HG02885 (cell line): ENCODE data around the gene SESN1.
"Not testable (repeated sequence)": the region's sequence is repeated elsewhere in the genome, so short reads cannot be mapped to it uniquely, and the experiment has no call there.

Experiments used
- ATAC-seq: cut with Tn5 transposase; IDR thresholded peaks from one replicate; pipeline ENCODE4 v1.9.1; 2021; ENCODE audit warnings: mild to moderate bottlenecking; ENCODE audit not compliant: unreplicated experiment, poor library complexity

SESN1 gene

DNA sequence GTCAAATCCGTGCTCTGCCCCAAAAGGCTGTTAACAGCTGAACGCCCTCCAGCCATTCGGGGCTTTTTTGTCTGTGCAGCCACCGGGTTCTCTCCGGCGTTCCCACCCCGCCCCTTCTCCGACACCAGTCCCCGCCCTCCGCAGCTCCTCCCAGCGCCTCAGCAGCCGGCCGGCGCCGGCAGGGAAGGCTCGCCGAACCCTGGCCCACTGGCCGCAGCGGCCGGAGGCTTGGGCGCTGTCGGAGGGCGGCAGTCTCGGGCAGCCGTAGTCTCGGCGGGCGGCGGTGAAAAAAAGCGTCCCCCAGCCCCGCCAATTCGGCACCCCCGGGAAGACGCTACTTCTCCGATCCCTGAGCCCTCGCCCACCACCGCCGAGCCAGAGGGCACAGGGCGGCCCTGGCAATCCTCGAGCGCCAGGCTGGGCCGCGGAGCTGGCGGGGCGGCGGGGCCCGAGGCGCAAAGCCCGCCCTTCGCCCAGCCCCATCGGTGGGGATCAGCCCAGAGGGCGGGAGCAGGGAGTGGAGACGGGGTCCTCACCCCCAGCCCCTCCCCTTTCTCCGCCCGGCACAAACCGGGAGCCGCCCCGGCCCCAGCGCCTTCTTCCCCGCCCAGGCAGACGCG, at the start of gene SESN1:
SESN1 (minus strand) TSS at position 431 of the 620 bp plus-strand sequence. CDS start 773 bp downstream, outside the sequence.
- ATAC-seq = peak; percentile 73

DNA sequence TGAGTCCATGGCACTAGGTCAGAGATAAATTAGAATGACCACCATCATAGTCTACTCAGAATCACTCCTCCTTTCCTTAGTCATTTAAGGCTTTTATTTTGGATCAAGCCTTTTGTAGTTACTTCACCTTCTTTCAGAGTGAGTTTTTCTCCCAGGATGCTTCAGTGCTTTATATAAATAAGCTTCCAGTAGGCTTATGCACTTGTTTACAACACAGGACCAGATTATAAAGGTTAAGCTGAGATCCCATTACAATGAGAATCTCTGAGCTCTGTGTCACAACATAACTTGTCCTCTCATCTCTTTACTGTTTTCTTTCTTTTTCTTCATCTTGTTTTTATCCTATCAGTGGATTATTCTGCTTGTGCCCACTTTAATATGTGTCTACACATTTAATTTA, 48.5 kb upstream of the SESN1 start:
- ATAC-seq = no peak

DNA sequence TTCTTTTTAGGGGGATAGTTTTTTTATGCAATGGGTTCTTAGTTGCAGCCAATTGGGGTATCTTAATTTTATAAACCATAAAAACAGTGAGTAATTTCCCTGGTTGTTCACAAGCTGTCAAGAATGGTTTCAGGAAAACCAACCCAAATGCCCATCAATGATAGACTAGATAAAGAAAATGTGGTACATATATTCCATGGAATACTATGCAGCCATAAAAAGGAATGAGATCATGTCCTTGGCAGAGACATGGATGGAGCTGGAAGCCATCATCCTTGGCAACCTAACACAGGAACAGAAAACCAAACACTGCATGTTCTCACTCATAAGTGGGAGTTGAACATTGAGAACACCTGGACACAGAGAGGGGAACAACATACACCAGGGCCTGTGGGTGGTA, 47.4 kb upstream of the SESN1 start:
- ATAC-seq = not testable (repeated sequence)

GRCh38 chr6:109139109-109139508, 44.5 kb upstream of the SESN1 start:
- ATAC-seq = no peak

DNA sequence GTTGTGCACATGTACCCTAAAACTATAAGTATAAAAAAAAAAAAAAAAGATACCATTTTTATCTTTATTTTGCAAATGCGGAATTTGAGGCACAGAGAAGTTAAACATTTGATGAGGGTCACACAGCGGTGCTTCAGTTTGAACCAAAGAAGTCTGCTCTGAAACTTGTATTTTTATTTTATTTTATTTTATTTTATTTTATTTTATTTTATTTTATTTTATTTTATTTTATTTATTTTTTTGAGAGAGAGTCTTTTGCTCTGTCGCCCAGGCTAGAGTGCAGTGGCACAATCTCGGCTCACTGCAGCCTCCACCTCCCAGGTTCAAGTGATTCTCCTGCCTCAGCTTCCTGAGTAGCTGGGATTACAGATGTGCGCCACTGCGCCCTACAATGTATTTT, 41.9 kb upstream of the SESN1 start:
- not testable (repeated sequence) for ATAC-seq

DNA sequence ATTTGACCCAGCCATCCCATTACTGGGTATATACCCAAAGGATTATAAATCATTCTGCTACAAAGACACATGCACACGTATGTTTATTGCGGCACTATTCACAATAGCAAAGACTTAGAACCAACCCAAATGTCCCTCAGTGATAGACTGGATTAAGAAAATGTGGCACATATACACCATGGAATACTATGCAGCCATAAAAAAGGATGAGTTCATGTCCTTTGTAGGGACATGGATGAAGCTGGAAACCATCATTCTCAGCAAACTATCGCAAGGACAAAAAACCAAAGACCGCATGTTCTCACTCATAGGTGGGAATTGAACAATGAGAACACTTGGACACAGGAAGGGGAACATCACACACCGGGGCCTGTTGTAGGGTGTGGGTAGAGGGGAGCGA, 41.4 kb upstream of the SESN1 start:
- ATAC-seq = not testable (repeated sequence)

DNA sequence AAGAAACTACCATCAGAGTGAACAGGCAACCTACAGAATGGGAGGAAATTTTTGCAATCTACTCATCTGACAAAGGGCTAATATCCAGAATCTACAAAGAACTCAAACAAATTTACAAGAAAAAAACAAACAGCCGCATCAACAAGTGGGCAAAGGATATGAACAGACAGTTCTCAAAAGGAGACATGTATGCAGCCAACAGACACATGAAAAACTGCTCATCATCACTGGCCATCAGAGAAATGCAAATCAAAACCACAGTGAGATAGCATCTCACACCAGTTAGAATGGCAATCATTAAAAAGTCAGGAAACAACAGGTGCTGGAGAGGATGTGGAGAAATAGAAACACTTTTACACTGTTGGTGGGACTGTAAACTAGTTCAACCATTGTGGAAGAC, 41.0 kb upstream of the SESN1 start:
- ATAC-seq = not testable (repeated sequence)

DNA sequence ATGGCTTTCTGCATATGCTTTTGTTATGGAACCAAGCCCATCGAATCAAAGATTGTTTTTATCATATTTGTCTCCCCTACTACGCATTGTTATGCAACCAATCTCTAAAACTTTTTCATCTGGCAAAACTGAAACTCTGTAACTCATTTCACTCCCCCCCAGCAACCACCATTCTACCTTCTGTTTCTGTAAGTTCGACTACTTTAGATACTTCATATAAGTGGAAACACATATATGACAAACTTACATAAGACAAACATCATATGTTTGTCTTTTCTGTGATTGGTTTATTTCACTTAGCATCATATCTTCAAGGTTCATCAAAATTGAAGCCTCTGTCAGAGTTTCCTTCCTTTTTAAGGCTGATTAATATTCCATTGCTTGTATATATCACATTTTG, 35.4 kb upstream of the SESN1 start:
- ATAC-seq = no peak

- ATAC-seq = no peak
Observed at GRCh38 chr6:109125504-109125903, 30.9 kb upstream of the SESN1 start.

DNA sequence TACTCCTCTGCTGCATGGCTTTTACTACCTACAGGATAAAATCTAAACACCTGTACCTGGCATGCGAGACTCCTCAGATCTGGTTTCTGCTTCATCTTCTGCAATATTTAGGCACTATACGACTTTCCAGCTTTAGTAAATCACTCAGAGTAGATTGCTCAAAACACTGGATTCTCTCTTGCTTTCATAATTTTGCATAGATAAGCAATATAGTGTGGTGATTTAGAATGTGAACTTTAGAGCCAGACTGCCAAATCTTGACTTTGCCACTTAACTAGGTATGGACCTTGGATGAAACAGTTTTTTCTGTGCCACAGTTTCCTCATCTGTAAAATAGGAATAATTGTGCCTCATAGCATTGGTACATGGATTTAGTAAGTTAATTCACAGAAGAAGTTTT, 29.6 kb upstream of the SESN1 start:
- no peak for ATAC-seq

DNA sequence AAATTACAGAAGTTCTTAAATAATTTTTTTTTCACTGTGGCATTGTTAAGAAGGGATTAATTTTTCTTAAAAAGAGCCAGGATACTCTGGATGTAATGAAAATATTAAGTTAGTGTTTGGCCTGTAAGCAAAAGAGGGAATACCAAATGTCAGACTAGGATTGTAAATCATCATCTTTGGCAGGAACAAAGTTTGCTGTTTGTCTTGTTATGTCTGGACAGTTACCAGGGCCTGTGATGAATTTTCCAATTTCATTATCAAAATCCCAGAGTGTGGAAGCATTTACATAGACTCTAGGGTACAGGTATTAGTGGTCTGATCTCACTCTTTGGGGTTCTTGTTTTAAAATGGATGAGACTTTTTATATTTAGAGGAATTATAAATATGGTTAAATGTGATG, 26.8 kb upstream of the SESN1 start:
- ATAC-seq = no peak

DNA sequence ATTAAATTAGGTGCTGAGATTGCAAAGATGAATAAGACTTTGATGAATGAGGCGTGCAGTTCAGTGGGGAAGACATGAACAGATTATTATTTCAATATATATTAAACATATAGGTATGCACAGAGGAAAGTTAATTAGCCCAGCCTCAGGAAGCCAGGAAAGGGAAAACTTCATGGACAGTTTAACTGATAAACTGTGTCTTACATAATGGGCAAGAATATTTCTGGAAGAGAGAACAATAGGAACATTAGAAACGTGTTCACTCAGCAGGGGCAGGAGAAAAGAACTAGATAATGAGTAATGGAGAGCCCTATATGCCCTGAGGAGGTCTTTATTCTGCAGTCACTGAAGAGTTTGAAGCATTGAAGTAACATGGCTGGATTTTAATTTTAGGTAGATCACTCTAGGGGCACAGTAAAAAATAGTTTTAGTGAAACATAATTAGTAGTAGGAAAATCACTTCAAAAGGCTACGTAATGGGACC, 24.3 kb upstream of the SESN1 start:
- ATAC-seq = no peak

- no peak for ATAC-seq
Observed at GRCh38 chr6:109118337-109118736, 23.7 kb upstream of the SESN1 start.

DNA sequence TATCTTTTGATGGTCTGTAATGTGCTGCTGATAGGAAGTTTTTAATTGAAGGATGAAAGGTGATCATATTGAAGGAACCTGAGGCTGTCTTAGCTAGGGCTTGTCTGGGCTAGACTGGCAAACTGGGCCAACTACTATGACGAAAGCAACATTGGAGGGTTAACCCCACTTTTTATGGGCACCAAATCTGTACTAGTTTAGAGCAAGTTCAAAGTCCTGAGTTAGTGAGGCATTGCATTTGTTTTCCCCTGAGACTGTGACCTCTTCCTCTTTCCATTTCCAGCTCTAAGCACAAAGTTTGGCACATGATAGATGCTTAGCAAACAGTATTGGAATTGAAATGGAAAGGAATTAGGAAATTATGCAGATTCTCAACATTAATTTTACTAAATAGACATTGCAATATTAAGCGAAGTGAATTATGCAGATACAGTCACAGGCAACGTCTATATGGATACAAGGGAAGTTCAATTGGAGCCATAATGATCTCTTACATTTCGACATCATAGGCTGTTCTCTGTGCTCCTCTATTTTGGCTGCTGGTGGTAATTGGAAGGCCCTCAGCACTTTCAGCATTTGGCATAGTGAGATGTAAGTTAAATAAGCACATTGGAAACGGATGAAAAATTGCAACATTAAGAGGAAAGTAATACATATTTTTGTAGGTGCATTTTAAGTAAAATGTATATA, 22.8 kb upstream of the SESN1 start:
- peak; percentile 74 for ATAC-seq

- not testable (repeated sequence) for ATAC-seq
Observed at GRCh38 chr6:109112663-109113062, 18.0 kb upstream of the SESN1 start.

GRCh38 chr6:109109663-109110062, 15.0 kb upstream of the SESN1 start:
- ATAC-seq = not testable (repeated sequence)

DNA sequence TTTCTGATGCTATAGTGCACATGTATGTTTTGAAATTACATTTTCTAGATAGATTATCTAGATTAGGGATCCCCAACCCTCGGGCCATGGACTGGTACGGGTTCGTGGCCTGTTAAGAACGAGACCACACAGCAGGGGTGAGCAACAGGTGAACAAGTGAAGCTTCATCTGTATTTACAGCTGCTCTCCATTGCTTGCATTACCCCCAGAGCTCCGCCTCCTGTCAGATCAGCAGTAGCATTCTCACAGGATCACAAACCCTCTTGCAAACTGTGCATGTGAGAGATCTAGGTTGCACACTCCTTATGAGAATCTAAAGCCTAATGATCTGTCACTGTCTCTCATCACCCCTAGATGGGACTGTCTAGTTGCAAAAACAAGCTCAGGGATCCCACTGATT, 11.0 kb upstream of the SESN1 start:
- no peak for ATAC-seq

DNA sequence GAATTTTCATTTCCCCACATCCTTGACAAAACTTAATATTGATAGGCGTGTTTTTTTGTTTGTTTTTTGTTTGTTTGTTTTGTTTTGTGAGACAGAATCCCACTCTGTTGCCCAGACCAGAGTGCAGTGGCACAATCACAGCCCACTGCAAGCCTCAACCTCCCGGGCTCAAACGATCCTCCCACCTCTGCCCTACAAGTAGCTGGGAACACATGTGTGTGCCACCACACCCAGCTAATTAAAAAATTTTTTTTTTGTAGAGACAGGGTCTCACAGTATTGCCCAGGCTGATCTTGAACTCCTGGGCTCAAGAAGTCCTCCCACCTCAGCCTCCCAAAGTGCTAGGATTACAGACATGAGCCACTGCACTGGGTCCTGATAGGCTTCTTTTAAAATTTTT, 9.9 kb upstream of the SESN1 start:
- ATAC-seq = no peak

DNA sequence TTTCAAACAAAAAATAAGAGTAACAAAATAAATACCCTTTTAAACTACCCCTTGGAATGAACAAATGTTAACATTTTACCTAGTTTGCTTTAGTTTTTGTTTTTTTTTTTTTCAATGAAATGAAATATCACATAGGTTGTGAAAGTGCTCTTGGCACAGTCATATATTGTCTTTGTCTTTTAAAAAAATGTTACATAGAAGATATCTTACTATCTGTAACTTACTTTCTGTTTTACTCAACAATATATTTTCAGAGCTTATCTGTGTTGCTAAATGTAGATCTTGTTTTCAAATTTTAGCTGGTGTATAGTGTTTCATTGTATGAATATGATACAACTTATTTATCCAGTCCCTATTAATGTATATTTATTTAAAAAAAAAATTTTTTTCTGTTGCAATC, 9.3 kb upstream of the SESN1 start:
- peak; percentile 76 for ATAC-seq

GRCh38 chr6:109102762-109103161, 8.1 kb upstream of the SESN1 start:
- no peak for ATAC-seq

DNA sequence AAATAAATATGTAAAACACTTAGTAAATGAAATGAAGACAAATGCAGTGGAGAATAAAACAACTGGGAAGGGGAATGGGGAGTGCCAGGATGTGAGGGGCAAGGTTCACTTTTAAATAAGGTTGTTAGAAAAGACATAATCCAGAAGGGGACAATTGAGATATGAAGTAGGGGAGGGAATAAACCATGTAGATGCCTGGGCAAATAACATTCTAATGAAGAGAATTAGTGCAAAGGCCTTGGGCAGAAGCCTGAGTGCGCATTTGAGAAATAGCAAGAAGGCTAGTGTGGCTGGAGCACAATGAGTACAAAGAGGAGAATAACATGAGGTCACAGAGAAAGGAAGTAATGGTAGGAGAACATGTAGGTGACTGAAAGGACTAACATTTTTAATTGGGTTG, 3.0 kb upstream of the SESN1 start:
- ATAC-seq = no peak

DNA sequence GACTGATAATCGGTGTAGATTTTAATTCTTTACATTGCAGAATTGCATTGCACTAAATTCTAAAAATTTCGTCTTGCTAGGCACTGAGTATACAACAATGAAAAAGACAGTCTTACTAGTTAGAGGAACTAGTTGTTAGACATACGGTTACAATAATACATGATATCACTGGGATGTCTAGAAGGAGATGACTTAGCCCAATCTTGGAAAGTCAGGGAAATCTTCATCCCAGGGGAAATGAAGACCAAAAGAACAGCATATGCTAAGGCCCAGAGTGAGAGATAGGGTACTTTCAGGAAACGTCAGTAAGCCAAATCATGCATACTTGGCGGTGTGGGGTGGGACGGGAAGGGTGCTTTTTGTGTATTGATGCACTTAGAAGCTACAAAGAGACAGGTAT, 1.6 kb upstream of the SESN1 start:
- ATAC-seq = no peak
